Measurements from ENCODE around the gene TP53INP2.
"Not testable (repeated sequence)": the region's sequence is repeated elsewhere in the genome, so short reads cannot be mapped to it uniquely, and the experiment has no call there.

TP53INP2 gene

DNA sequence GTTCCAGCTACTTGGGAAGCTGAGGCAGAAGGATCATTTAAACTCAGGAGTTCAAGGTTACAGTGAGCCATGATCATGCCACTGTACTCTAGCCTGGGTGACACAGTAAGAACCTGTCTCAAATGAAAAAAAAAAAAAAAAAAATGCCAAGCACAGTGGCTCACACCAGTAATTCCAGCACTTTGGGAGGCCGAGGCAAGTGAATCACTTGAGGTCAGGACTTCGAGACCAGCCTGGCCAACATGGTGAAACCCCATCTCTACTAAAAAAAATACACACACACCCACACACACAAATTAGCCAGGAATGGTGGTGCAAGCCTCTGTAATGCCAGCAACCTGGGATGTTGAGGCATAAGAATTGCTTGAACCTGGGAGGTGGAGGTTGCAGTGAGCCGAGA is 18.4 kb downstream of the TP53INP2 start:
- DNase-seq (ENCODE audit: low read depth, low spot score) = not testable (repeated sequence)

DNA sequence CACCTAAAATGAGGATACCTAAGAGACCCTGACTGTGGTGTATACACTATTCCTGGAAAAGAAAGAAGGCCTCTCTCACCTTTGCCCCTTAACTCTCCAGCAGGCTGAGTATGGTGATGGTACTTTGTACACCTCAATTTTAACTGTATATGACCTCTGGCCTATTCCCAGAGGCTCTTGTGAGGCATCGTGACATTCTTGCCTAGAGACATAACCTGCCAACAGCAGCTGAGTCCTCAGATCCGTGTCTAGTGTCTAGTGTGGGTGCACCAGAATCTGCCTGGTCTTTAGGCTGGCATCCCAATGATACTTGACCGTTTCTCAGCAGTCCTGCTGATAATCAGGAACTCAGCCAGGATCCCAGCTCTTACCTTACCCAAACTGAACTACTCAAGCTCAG is 20.0 kb downstream of the TP53INP2 start:
- DNase-seq (ENCODE audit: low read depth, low spot score) = no peak

DNA sequence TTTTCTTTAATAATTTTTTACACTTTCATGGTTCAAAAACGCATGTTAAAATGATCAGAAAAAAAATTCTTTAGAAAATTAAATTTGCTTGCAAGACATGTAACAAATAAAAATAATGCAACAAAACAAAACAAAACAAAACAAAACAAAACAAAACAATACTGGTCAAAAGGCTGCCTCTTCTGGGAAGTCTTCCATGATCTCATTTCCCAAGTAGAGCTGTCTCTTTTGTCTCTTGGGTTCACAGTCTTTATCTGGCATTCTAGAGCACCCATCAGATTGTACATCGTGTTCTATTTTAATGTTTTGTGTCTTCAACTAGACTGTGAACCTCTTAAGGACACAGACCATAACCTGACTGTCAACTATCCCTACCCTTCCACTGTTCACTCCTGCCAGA is 25.3 kb downstream of the TP53INP2 start:
- DNase-seq (ENCODE audit: low read depth, low spot score) = no peak

DNA sequence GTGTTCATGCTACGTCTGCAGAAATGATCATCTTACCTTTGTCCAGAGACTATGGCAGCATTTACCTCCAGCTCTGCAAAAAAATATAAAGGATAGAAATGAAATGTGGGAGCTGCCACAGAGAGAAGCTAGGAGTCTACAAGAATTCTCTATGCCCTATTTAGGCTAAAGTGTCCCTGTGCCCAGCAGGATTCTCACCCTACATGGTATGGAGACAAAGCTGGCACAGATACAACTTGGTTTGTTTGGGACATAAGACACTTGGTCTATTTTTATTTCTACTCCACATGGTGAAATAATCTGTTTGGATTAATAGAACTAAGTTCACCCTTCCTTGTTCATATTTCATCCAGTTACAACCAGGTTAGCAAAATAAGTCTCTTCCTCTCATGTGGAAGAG is 28.4 kb downstream of the TP53INP2 start:
- DNase-seq (ENCODE audit: low read depth, low spot score) = no peak

DNA sequence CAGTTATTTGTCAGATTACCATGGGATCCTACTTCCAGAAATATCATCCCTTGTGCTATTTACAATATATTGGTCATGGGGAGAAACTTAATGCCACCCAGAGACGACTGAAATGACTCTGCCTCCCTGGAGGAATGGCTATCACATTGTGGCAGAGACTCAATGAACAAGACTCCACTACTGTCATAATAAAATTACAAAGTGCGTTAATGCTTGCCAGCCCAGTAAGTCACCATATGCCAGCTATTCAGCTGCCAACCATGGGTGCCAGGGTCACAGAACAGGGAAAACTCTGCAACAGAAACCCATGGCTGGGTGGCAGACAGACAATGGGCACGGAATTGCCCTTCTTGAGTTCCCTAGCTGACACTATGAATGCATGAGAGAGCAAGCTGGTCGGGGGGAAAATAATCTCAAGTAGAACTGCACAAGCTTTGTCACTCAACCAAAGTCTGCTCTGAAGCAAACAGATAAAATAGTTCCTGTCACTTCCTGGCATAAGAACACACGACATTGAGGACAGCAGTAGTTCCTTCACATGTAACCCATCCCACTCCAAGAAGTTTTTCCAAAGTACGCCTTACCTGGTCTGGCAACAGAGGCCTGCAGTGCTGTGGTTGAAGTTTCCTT is 32.1 kb downstream of the TP53INP2 start:
- DNase-seq (ENCODE audit: low read depth, low spot score) = no peak

DNA sequence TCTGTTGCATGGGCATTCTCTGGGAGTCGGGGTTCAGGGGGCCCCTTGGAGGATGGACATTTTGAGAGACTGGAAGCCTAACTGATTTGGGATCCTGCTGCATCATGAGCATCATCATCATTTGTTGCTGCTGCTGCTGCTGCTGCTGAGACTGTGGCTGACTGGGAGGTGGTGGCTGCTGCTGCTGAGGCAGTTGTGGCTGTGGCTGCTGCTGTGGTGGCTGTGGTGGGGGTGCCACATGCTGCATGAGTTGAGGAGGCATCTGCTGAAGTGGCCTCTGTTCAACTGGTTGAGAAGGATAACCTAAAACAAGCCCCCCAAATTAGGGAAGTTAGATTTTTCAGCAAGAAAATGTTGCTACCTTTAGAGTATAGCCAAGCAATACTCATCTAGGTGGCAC is 38.9 kb downstream of the TP53INP2 start:
- DNase-seq (ENCODE audit: low read depth, low spot score) = no peak

DNA sequence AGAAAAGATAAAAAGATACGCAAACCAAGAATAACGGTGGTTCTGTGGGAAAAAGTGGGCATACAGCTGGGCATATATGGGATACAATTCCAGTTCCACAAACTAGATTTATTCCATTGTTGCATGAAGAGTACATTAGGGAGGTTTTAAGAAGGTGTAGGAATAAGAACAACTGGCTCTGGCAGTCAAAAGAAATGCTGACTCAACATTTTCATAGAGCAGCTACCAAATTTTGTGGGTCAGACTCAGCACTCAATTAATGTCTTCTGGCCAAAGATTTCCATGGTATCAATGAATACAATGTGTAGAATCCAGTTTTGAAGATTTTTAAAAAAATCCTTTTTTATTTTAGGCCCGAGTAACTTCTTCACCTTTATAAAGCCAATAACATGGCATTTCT is 40.2 kb downstream of the TP53INP2 start:
- no peak for DNase-seq (ENCODE audit: low read depth, low spot score)

DNA sequence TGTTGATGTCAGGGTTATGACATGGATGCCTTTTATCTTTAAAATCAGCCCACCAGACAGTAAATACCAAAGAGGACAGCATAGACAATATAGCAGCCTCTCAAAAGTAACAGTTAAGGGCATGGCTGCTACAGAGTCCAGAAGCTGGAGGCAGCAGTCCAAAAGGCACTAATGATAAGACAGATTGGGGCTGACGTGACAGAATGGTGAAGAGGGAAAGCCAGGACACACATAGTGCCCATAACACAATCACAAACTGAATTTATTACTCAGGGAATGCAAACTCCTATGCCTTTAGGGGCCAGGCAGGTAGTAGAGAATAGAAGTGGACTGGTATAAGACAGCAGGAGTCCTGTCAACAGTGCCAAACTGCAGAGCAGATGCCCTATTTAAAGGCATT is 40.7 kb downstream of the TP53INP2 start:
- no peak for DNase-seq (ENCODE audit: low read depth, low spot score)

DNA sequence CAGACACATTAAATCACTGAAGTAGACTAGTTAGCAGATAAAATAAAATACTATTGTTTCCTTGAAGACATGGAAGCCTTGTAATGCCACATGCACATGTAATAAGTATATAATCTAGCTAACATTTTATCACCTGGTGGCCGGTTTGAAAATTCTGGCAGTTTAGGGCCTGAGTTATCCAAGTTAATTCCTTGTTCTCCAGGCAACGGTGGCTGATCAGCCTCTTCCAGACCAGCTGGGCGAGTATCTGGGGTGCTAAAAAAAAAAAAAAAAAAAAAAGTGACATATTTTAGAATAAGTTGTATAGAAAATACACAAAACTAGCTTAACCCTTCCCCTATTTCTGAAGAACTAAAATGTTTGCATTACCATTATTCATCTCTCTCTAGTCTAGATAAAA is 42.5 kb downstream of the TP53INP2 start:
- no peak for DNase-seq (ENCODE audit: low read depth, low spot score)

DNA sequence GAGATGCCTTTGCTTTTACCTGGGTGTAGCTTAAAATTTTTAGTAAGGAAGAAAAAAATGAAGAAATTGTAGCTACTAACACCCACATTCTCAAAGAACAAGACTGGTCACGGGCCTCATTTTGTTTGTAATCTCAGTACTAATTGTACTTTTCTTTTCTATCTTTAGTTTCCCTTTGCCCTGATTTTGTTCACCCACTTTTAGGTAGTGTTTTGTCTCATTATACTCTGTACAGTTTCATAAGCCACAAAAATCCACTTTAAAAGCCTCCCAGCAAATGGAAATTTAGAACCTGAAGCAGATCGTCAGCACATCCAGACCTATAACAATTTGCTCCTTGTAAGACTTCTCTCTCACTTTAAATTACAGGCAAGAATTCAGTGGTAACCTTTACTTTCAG is 43.3 kb downstream of the TP53INP2 start:
- no peak for DNase-seq (ENCODE audit: low read depth, low spot score)

DNA sequence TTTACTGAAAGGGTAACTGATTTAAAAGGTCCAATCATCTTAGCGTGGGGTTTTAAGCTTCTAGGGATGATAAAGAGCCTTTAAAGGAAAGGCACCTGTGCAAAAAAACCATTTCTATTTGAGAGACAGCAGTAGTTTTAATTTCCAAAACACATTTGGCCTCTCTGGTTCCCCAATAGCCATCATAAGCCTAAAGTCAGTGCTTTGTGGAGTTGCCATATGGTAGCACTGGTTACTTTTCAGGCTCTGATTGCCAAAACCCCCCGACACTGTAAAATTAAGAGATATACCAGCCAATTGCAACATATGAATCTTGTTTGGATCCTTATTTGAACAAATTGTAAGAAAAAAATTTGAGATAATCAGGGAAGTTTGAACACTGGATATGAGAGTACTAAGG is 44.6 kb downstream of the TP53INP2 start:
- DNase-seq (ENCODE audit: low read depth, low spot score) = no peak

DNA sequence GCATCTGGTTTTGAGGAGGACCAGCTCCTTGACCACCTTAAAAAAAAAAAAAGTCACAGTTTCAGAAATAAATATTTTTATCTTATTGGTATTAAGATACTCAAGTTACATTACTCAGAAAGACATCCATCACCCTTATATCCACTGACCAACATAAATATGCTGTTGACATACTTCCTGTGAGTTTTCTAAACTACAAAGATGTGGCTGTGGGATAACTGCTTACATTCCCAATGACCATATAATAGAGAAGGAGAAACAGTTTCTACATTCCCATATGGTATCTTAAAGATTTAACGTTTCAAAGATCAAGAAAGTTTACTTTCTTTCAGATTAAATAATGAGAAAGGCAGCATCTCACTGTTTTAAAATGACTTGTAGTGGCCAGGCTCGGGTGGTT is 46.3 kb downstream of the TP53INP2 start:
- DNase-seq (ENCODE audit: low read depth, low spot score) = no peak

DNA sequence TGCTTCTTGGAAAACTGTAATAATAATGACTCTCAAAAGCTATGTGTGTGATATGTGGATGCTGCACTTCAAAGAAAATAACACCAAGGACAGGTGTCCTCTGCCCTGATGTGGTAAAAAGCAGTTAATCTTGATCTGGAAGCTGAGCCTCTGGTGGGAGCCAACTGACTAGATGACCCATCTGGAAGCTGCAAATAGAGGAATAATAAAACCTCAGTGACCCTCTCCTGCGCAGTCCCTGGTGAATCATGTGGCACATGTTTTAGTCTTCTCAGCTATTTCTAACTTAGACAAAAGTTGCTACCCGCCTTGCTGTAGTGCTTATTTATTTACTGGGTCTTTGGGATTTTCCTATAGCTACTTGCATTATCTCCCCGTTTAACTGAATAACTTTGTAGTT is 47.3 kb downstream of the TP53INP2 start:
- no peak for DNase-seq (ENCODE audit: low read depth, low spot score)

DNA sequence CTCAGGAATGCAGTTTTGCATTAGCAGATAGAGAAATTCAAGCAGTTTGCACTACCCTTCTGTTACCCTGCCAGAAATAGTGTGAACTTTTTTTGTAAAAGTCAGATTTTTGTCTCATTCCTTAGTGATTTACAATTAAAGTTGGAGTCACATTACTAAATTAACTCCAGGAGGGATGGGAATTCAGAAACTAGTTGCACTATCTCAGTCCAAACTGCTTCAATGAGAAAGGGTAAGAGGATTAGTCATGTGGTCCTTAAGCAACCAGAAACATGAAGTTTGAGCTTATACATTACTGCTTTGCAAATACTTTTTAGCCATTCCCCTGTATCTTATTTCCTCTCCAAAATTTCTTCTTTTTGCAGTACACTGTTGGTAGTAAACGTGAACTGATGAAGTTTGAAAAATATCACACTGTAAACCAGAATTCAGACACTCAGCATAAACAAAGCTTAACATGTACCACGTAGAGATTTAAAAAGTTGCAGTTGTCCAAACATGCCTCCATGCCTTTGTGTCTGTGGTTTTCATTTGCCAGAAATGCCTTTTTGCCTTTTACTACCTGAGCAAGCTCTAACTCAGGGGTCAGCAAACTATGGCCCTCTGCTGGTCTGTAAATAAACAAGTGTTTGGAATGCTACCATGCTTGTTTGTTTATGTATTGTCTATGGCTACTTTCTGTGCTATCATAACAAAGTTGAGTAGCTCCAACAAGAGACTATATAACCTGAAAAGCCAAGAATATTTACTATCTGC is 49.7 kb downstream of the TP53INP2 start:
- no peak for DNase-seq (ENCODE audit: low read depth, low spot score)

DNA sequence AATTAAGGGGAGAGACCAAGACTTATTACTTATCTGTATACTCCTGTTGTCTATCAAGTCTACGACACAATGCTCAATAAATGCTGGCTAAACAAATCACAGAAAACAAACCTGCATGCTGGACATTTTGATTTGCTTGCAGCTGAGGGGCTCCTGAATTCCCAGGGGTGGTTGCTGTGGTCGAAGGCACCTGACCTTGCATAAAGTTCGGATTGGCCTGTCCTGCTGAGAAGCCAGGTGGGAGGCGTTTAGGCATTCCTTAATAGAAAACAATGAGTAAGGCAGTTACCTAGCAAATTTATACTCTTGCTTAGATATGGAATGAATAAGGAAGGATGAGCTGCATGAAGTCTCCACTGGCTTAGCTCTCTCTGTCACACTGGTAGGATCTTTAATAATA is 50.5 kb downstream of the TP53INP2 start:
- DNase-seq (ENCODE audit: low read depth, low spot score) = no peak

DNA sequence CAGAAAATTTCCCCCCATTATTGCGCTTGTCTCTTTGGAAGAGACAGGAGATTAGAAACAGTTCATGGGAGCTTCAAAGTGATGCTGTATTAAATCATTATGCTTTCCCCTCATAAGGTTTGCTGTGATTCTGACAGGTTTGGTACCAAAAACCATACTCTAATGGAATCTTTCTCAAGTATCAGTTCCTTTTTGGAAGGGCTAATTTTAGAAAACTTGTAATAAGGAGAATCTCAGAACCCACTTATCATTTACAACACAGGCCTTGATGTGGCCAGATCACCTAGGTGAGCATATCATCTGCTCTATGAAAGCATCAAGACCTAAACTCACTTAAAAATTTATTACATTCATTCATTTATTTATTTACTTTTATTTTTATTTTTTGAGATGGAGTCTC is 51.2 kb downstream of the TP53INP2 start:
- DNase-seq (ENCODE audit: low read depth, low spot score) = no peak

DNA sequence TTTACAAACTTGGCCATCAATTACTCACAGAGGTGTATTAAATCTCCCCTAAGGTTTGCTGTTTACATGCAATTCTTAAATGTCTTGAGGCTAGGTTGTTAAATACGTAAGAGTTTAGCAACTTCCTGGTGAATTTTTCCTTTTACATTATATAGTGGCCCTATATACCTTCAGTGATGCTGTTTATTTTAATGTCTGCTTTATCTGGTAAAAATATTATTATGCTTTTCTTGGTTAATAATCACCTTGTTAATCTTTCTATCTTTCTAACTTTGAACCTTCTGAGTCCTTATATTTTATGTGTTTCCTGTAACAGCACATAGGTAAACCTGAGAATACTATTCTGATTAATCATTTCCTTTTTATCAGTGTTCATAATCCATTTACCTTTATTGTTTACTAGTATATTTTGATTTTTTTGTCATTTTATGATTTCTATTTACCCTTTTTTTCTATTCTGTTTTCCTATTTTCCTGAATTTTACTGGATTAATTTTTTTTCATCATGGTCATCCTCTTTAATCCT is 57.9 kb downstream of the TP53INP2 start:
- DNase-seq (ENCODE audit: low read depth, low spot score) = no peak
